Stimulated activated effector memory CD8-positive, alpha-beta T cell treated with anti-CD3 and anti-CD28 coated beads, Interleukin-12 subunit alpha, Interleukin-12 subunit beta, amount 100 ng/mL, for 72 hours (primary cell): Measurements from ENCODE around the gene ECE1.

Experiments
- ATAC-seq: fragments of 150-1000 bp; cut with Tn5 transposase; 2 replicates; pipeline ENCODE4 v1.10.0; 2021
- DNase-seq, 2 donors: peaks; one replicate each; pipeline ENCODE4 v3.0.0; 2021 to 2022; ENCODE audit warnings: low spot score in 2 of 2
- H3K27ac Mint-ChIP-seq: one replicate; pipeline ENCODE4 v1.8.0; 2022; ENCODE audit warnings: mild to moderate bottlenecking, mixed read lengths
- H3K36me3 Mint-ChIP-seq: one replicate; pipeline ENCODE4 v1.8.0; 2022; ENCODE audit warnings: mild to moderate bottlenecking, mixed read lengths
- H3K4me1 Mint-ChIP-seq: one replicate; pipeline ENCODE4 v1.8.0; 2022; ENCODE audit warnings: mixed read lengths
- H3K4me3 Mint-ChIP-seq: one replicate; pipeline ENCODE4 v1.8.0; 2022; ENCODE audit warnings: mild to moderate bottlenecking, mixed read lengths
- H3K9me3 Mint-ChIP-seq: one replicate; pipeline ENCODE4 v1.8.0; 2022; ENCODE audit warnings: mixed read lengths

ECE1 gene

GRCh38 chr1:21305155-21305899, 15.1 kb upstream of the ECE1 start:
- Mint-ChIP-seq H3K9me3 (no peaks in the 10 kb centered on the region), H3K27ac (no peak overlapping the region), H3K4me3 (no peak overlapping the region), H3K4me1 (peaks cover 52% of the 10 kb centered on the region), H3K36me3 (no peaks in the 10 kb centered on the region)
- DNase-seq (no peak), ATAC-seq (no peak)

- Mint-ChIP-seq H3K27ac (no peak overlapping the region), H3K4me1 (peaks cover 54% of the 10 kb centered on the region), H3K4me3 (no peak overlapping the region), H3K36me3 (no peaks in the 10 kb centered on the region), H3K9me3 (no peaks in the 10 kb centered on the region)
- DNase-seq (no peak), ATAC-seq (no peak)
Measured at GRCh38 chr1:21304488-21304887, 14.2 kb upstream of the ECE1 start.

- ATAC-seq (no peak), DNase-seq (no peak)
- H3K4me3 Mint-ChIP-seq = no peak overlapping the region
- H3K27ac Mint-ChIP-seq = peak overlapping the region; percentile 75
- peaks cover 65% of the 10 kb centered on the region for H3K4me1 Mint-ChIP-seq
- H3K36me3 Mint-ChIP-seq = peaks cover 11% of the 10 kb centered on the region
- no peaks in the 10 kb centered on the region for H3K9me3 Mint-ChIP-seq
Measured at GRCh38 chr1:21302747-21303715, 12.8 kb upstream of the ECE1 start.

- Mint-ChIP-seq H3K9me3 (no peaks in the 10 kb centered on the region), H3K4me1 (peaks cover 64% of the 10 kb centered on the region), H3K4me3 (no peak overlapping the region), H3K36me3 (peaks cover 21% of the 10 kb centered on the region), H3K27ac (peak overlapping the region; percentile 75)
- no peak for DNase-seq
- ATAC-seq = no peak
Measured at GRCh38 chr1:21301794-21302440, 11.7 kb upstream of the ECE1 start.

- DNase-seq = no peak
- H3K4me3 Mint-ChIP-seq = no peak overlapping the region
Measured at GRCh38 chr1:21300774-21301173, 10.5 kb upstream of the ECE1 start.

GRCh38 chr1:21299780-21300395, 9.6 kb upstream of the ECE1 start:
- no peaks in the 10 kb centered on the region for H3K9me3 Mint-ChIP-seq
- peaks cover 71% of the 10 kb centered on the region for H3K4me1 Mint-ChIP-seq
- no peak overlapping the region for H3K4me3 Mint-ChIP-seq
- H3K36me3 Mint-ChIP-seq = peaks cover 32% of the 10 kb centered on the region
- DNase-seq (no peak), ATAC-seq (no peak)
- peak overlapping the region; percentile 58 for H3K27ac Mint-ChIP-seq

More at GRCh38 chr1:21300774-21301173, 10.5 kb upstream of the ECE1 start:
- Mint-ChIP-seq H3K4me1 (peaks cover 69% of the 10 kb centered on the region), H3K9me3 (no peaks in the 10 kb centered on the region), H3K36me3 (peaks cover 25% of the 10 kb centered on the region), H3K27ac (no peak overlapping the region)
- no peak for ATAC-seq

GRCh38 chr1:21298981-21299391, 8.7 kb upstream of the ECE1 start:
- DNase-seq = no peak
- H3K36me3 Mint-ChIP-seq = peaks cover 41% of the 10 kb centered on the region
- no peaks in the 10 kb centered on the region for H3K9me3 Mint-ChIP-seq
- ATAC-seq = no peak
- H3K4me1 Mint-ChIP-seq = peaks cover 72% of the 10 kb centered on the region
- H3K4me3 Mint-ChIP-seq = peak overlapping the region; percentile 28
- peak overlapping the region; percentile 88 for H3K27ac Mint-ChIP-seq

- DNase-seq (no peak), ATAC-seq (no peak)
- Mint-ChIP-seq H3K27ac (peak overlapping the region; percentile 88), H3K9me3 (no peaks in the 10 kb centered on the region), H3K36me3 (peaks cover 51% of the 10 kb centered on the region), H3K4me3 (peak overlapping the region; percentile 28), H3K4me1 (peaks cover 80% of the 10 kb centered on the region)
Measured at GRCh38 chr1:21297975-21298374, 7.7 kb upstream of the ECE1 start.

GRCh38 chr1:21296509-21297354, 6.5 kb upstream of the ECE1 start:
- H3K4me1 Mint-ChIP-seq = peaks cover 87% of the 10 kb centered on the region
- peak overlapping the region; percentile 86 for H3K4me3 Mint-ChIP-seq
- H3K9me3 Mint-ChIP-seq = no peaks in the 10 kb centered on the region
- peaks cover 58% of the 10 kb centered on the region for H3K36me3 Mint-ChIP-seq
- H3K27ac Mint-ChIP-seq = peak overlapping the region; percentile 88
- ATAC-seq = no peak
- no peak for DNase-seq

GRCh38 chr1:21295545-21295944, 5.3 kb upstream of the ECE1 start:
- Mint-ChIP-seq H3K36me3 (peaks cover 62% of the 10 kb centered on the region), H3K4me1 (peaks cover 94% of the 10 kb centered on the region), H3K9me3 (no peaks in the 10 kb centered on the region), H3K27ac (peak overlapping the region; percentile 95), H3K4me3 (peak overlapping the region; percentile 86)
- ATAC-seq = no peak
- DNase-seq = no peak

- H3K4me3 Mint-ChIP-seq = peak overlapping the region; percentile 86
- H3K27ac Mint-ChIP-seq = peak overlapping the region; percentile 95
- H3K4me1 Mint-ChIP-seq = peaks cover 92% of the 10 kb centered on the region
- ATAC-seq (peak; percentile 71), DNase-seq (peak in 1 of 2 donors; percentile 73)
- H3K36me3 Mint-ChIP-seq = peaks cover 64% of the 10 kb centered on the region
- no peaks in the 10 kb centered on the region for H3K9me3 Mint-ChIP-seq
Measured at GRCh38 chr1:21295002-21295401, 4.7 kb upstream of the ECE1 start.

GRCh38 chr1:21294266-21294989, 4.2 kb upstream of the ECE1 start:
- ATAC-seq (peak; percentile 77), DNase-seq (peak; percentile 70 to 92)
- peak overlapping the region; percentile 86 for H3K4me3 Mint-ChIP-seq
- H3K4me1 Mint-ChIP-seq = peaks cover 89% of the 10 kb centered on the region
- H3K27ac Mint-ChIP-seq = peak overlapping the region; percentile 95
- no peaks in the 10 kb centered on the region for H3K9me3 Mint-ChIP-seq
- H3K36me3 Mint-ChIP-seq = peaks cover 69% of the 10 kb centered on the region

- Mint-ChIP-seq H3K4me3 (peak overlapping the region; percentile 86), H3K36me3 (peaks cover 72% of the 10 kb centered on the region), H3K27ac (peak overlapping the region; percentile 95), H3K4me1 (peaks cover 89% of the 10 kb centered on the region), H3K9me3 (no peaks in the 10 kb centered on the region)
- ATAC-seq (peak; percentile 67), DNase-seq (peak; percentile 57 to 91)
Measured at GRCh38 chr1:21293537-21294265, 3.4 kb upstream of the ECE1 start.
